Heart left ventricle (tissue), 13 donors: ENCODE data around the gene OCIAD2.

Experiments
- CTCF ChIP-seq, 12 donors: fragments of 200-600 bp; sonication (generic) in 4 of 12; IDR thresholded peaks; one replicate each; pipeline versions ENCODE4 v1.5.0 to v1.8.0; 2018 to 2022; ENCODE audit warnings: antibody characterized with exemption in 12 of 12, mild to moderate bottlenecking in 5 of 12
- POLR2A ChIP-seq, 2 donors: fragments of 450-650 bp; IDR thresholded peaks; one replicate each; pipeline ENCODE4 v1.6.1; 2017; ENCODE audit warnings: antibody characterized with exemption in 2 of 2, mild to moderate bottlenecking in 2 of 2, moderate library complexity in 2 of 2
- donor health status: ischemic (EF 13 %, LVEDD 7.1; RV severe dilation, severe dysfunction).
- donor health status: DM: no; HTN: yes; CAD: no.
- donor health status: DM: no; HTN: no; CAD: no.
- donor health status: ischemic (EF 25% LVEDD 6.9; RV normal size, moderate dysfunction).
- donor health status: ischemic (EF 25% LVEDD 5.7; RV mildly dilated, moderate dysfunction).
- donor health status: ischemic (EF 35%, LVEDD 5.7; RV mildly dilated, moderate dysfunction).
- donor health status: nonischemic (EF 11% LVEDD 7.7; RV severe dilation, severe dysfunction).
- donor health status: DM: yes; HTN: yes; CAD: no.
- donor health status: PGD.
- donor health status: ischemic (EF 29% LVEDD 5.4; RV normal size, mild dysfunction).
- donor health status: nonischemic (EF 23%, LVEDD 6.1; RV moderate dilation, normal function).

DNA sequence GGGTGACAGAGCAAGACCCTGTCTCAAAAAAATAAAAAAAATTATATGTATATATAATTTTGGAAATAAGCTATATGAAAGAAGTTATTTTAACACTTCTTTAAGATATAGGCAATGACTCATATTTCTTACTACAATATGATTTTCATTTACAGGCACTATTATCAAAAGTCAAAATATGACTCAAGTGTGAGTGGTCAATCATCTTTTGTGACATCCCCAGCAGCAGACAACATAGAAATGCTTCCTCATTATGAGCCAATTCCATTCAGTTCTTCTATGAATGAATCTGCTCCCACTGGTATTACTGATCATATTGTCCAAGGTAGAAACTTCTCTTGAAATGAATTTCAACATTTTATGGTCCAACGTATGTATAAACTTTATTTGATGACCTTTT is 54.9 kb downstream of the OCIAD2 start:
- TF ChIP-seq CTCF (IDR thresholded peaks at IDR 0.05) (no peak), POLR2A (IDR thresholded peaks at IDR 0.05) (no peak)
